K562 (cell line): Measurements from ENCODE around the gene HS3ST4. TPM values are rescaled to one million over a fixed set of nuclear protein-coding genes. Genes with fewer than 3 reads are reported as not detected.

Source experiments
- ETV5 ChIP-seq: sonication (generic); formaldehyde crosslinking; IDR thresholded peaks from 2 replicates; pipeline ENCODE4 v1.4.0; 2020; ENCODE audit warnings: low read depth, mild to moderate bottlenecking, missing genetic modification reagents
- ZNF263 ChIP-seq: sonication (generic); formaldehyde crosslinking; IDR thresholded peaks from 2 replicates; pipeline ENCODE4 v1.8.0; 2022; ENCODE audit warnings: mild to moderate bottlenecking, missing genetic modification reagents, borderline replicate concordance
- polyA plus RNA-seq, 8 experiments: library from polyadenylated mRNA; depleted of rRNA in 4 of 8; stranded (reverse) in 5 of 8; unstranded in 3 of 8; fragments of >200 nt; fragmentation: Nextera tagmentation in 2 of 8; fragmentation: Illumina TruSeq in 1 of 8; extraction: Ambion mirVana in 2 of 8; extraction: Trizol in 1 of 8; gene quantifications; 2 replicates each; pipeline versions ENCODE4 v1.2.1 to v1.2.3, GENCODE V29; 2011 to 2014; ENCODE audit warnings: inconsistent platforms in 1 of 8, missing spikeins in 1 of 8
- total RNA-seq, 7 experiments: library from RNA; depleted of rRNA in 6 of 7; stranded (reverse); fragments of >200 nt in 6 of 7; fragmentation: Illumina TruSeq in 2 of 7; extraction: Trizol in 2 of 7; gene quantifications; 2 replicates each; pipeline versions ENCODE4 v1.2.1 to v1.2.3, GENCODE V29; 2011 to 2021; ENCODE audit warnings: low replicate concordance in 1 of 7
- TF ChIP-seq, protein P1 (sequence below): fragments of 250-450 bp; sonication (Bioruptor Pico); IDR thresholded peaks from 2 replicates; pipeline ENCODE4 v1.5.0; 2021
- TF ChIP-seq, protein P2 (sequence below): fragments of 450-650 bp; IDR thresholded peaks from one replicate; pipeline ENCODE4 v1.6.1; 2018; ENCODE audit warnings: mild to moderate bottlenecking, moderate library complexity; ENCODE audit not compliant: partially characterized antibody
- TF ChIP-seq, protein P3 (sequence below), 2 experiments: fragments of 450-650 bp; formaldehyde crosslinking in 1 of 2; IDR thresholded peaks; 2 replicates each; pipeline versions ENCODE4 v1.4.0 to v1.6.1; 2014 to 2020; ENCODE audit warnings: mild to moderate bottlenecking in 2 of 2, borderline replicate concordance in 1 of 2, low read depth in 1 of 2

HS3ST4 gene
- total and polyA plus RNA-seq, 9 of the 15 experiments (the other 6 are each of a cell fraction or from before 2014, with no cell fraction given): not detected

DNA sequence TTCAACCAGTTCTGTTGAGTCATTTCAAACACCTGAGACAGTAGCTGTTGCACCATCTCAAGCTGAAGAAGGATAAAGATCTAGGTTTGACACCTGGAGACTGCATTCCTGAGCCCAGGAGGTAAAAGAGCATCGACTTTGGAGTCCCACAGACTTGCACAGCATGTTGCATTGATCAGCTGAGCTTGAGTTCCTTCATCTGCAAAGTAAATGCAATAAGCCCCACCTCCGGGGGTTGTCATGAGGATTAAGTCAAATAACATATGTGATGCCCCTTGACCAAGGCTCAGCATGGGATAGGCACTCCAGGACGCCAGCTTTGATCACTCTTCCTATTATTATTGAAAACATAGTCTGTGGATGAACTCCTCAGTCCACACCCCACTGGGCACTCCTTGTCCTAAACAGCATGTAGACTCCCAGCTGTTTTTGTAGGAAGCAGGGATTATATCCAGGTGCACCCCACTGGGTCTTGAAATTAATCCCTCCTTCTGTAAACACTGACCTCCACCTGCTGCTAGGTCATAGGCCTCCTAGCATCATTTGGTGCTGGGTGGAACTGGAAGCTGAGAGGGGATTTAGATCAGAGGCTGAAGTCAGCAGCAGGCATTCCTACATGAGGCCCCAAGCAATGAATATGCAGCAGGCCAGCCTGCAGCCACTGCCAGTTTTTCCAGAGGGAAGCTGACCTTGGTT lies 259.0 kb downstream of the HS3ST4 start (continued):
- TF ChIP-seq, protein P1, sequence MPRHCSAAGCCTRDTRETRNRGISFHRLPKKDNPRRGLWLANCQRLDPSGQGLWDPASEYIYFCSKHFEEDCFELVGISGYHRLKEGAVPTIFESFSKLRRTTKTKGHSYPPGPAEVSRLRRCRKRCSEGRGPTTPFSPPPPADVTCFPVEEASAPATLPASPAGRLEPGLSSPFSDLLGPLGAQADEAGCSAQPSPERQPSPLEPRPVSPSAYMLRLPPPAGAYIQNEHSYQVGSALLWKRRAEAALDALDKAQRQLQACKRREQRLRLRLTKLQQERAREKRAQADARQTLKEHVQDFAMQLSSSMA (CRISPR knock-in tag): no peak
- TF ChIP-seq, protein P2, sequence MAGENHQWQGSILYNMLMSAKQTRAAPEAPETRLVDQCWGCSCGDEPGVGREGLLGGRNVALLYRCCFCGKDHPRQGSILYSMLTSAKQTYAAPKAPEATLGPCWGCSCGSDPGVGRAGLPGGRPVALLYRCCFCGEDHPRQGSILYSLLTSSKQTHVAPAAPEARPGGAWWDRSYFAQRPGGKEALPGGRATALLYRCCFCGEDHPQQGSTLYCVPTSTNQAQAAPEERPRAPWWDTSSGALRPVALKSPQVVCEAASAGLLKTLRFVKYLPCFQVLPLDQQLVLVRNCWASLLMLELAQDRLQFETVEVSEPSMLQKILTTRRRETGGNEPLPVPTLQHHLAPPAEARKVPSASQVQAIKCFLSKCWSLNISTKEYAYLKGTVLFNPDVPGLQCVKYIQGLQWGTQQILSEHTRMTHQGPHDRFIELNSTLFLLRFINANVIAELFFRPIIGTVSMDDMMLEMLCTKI: no peak
- TF ChIP-seq ZNF263 (no peak), ETV5 (CRISPR knock-in tag) (no peak)
- TF ChIP-seq, protein P3, sequence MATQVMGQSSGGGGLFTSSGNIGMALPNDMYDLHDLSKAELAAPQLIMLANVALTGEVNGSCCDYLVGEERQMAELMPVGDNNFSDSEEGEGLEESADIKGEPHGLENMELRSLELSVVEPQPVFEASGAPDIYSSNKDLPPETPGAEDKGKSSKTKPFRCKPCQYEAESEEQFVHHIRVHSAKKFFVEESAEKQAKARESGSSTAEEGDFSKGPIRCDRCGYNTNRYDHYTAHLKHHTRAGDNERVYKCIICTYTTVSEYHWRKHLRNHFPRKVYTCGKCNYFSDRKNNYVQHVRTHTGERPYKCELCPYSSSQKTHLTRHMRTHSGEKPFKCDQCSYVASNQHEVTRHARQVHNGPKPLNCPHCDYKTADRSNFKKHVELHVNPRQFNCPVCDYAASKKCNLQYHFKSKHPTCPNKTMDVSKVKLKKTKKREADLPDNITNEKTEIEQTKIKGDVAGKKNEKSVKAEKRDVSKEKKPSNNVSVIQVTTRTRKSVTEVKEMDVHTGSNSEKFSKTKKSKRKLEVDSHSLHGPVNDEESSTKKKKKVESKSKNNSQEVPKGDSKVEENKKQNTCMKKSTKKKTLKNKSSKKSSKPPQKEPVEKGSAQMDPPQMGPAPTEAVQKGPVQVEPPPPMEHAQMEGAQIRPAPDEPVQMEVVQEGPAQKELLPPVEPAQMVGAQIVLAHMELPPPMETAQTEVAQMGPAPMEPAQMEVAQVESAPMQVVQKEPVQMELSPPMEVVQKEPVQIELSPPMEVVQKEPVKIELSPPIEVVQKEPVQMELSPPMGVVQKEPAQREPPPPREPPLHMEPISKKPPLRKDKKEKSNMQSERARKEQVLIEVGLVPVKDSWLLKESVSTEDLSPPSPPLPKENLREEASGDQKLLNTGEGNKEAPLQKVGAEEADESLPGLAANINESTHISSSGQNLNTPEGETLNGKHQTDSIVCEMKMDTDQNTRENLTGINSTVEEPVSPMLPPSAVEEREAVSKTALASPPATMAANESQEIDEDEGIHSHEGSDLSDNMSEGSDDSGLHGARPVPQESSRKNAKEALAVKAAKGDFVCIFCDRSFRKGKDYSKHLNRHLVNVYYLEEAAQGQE (IDR thresholded peaks at IDR 0.05; ENCODE audit: borderline replicate concordance): no peak
- TF ChIP-seq, protein P3 (CRISPR knock-in tag; IDR thresholded peaks at IDR 0.05; ENCODE audit: low read depth): no peak
